ENCODE results near the gene CLN6.

The CLN6 gene

DNA sequence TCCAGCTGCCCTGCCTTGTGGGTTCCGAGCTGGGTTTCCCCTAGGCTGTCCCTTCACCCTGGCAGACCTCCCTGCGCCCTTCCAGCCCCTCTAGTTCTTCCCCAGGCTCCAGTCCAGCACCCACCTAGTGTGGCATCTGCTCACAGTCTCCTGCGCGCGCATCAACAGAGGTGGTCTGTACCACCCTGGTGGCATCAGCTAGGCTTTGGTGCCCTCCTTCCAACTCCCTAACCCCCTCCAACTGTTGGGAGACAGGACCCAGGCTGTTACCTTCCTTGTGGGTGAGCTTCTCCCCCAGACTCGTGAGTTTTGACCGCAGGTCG is 32.4 kb downstream of the CLN6 start:
- TF ChIP-seq CTCF (IDR thresholded peaks at IDR 0.05; ENCODE audit: low read depth, low read length), result no peak
- H3K4me3 ChIP-seq (replicated peaks in 1 of 2; ENCODE audit: low read depth in 2 of 2, low read length in 2 of 2), result no peak overlapping the region
- no peak for DNase-seq (ENCODE audit: low read depth in 2 of 2)

DNA sequence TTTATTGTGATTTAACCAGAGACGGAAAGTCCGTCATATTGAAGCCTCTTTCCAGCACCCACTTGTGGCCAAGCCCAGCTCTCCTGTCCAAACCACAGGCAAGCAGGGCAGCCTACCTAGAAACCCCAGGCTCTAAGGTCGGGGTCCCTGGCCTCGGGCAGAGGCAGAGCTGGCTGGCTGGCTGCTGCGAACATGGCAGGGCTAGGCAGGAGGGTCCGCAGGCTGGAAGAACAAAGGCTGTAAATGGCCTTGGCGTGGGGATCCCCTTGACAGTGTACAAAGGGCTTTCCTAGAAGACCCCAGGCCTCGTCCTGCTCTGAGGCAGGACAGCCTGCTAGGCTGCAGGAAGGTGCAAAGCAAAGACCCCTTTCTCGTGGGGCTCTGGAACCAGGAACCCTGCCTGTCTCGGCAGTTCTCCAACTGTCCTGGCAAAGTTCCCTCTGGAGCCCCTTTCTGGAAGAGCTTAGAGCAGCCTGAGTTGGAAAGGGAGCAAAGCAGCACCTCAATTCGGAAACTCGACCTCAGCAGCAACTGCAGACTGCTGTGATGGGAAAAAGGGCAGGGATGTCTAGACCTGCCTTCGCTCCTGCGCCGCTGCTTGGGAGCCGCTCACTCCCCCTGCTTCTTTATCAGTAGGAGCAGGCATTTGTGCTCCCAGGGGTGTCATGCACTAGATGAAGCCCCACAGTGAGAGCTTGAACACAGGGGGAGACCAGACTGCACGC is 32.9 kb downstream of the CLN6 start:
- no peak overlapping the region for H3K4me3 ChIP-seq (replicated peaks in 1 of 2; ENCODE audit: low read depth in 2 of 2, low read length in 2 of 2)
- no peak for TF ChIP-seq CTCF (IDR thresholded peaks at IDR 0.05; ENCODE audit: low read depth, low read length)
- no peak for DNase-seq (ENCODE audit: low read depth in 2 of 2)

DNA sequence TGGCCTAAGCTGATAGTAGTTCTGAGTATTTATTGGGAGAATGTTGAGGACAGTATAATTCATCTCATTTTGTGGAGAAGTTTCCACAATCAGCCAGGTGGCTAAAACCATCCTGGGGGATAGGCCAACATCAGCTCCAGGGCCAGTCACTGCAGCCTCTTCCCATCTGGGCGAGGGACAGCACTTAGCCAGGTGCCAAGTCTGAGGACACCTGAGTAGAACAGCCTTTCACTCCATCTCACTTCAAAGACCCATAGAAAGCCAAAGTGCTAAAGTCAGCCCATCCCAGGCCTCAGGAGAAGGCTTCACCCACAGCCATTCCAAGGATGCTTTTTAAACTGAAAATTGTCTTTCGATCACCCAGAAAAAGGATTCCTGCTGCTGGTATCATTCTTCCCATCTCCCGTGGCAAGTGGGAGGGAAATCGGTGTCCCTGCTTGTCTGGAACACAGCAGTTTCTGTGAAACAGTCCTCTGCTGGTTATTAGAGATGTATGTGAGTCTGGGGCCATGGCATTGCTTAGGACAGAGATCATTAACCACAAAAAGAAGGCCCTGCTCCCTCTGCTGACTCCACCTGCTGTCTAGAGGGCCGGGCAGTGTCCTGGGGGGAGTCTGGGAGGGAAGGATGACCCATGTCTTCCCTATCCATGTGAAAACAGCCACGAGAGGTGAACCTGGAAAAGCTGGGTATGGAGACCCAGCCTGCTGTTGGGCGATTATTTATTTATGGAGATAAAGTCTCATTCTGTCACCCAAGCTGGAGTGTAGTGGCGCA is 34.0 kb downstream of the CLN6 start:
- TF ChIP-seq CTCF (IDR thresholded peaks at IDR 0.05; ENCODE audit: low read depth, low read length), result no peak
- DNase-seq (ENCODE audit: low read depth in 2 of 2), result no peak
- H3K4me3 ChIP-seq (replicated peaks in 1 of 2; ENCODE audit: low read depth in 2 of 2, low read length in 2 of 2), result no peak overlapping the region

- H3K4me3 ChIP-seq (replicated peaks in 1 of 2; ENCODE audit: low read depth in 2 of 2, low read length in 2 of 2), result no peak overlapping the region
- no peak for DNase-seq (ENCODE audit: low read depth in 2 of 2)
- TF ChIP-seq CTCF (IDR thresholded peaks at IDR 0.05; ENCODE audit: low read depth, low read length), result no peak
Observed at GRCh38 chr15:68192804-68193486, 36.6 kb downstream of the CLN6 start.

GRCh38 chr15:68192117-68192516 is 37.4 kb downstream of the CLN6 start:
- no peak for DNase-seq (ENCODE audit: low read depth in 2 of 2)
- TF ChIP-seq CTCF (IDR thresholded peaks at IDR 0.05; ENCODE audit: low read depth, low read length), result no peak
- H3K4me3 ChIP-seq (replicated peaks in 1 of 2; ENCODE audit: low read depth in 2 of 2, low read length in 2 of 2), result no peak overlapping the region

- no peak overlapping the region for H3K4me3 ChIP-seq (replicated peaks in 1 of 2; ENCODE audit: low read depth in 2 of 2, low read length in 2 of 2)
- no peak for TF ChIP-seq CTCF (IDR thresholded peaks at IDR 0.05; ENCODE audit: low read depth, low read length)
Observed at GRCh38 chr15:68191555-68191954, 38.0 kb downstream of the CLN6 start.

More at GRCh38 chr15:68191555-68191954, 38.0 kb downstream of the CLN6 start:
- no peak for DNase-seq (ENCODE audit: low read depth in 2 of 2)

All from cardiac fibroblast (primary cell).